OCI-LY7 (cell line): ENCODE results near the gene FHDC1.

Experiments used
- CTCF ChIP-seq: fragments of 200-600 bp; sonication (generic); conservative IDR thresholded peaks from 2 replicates; pipeline ENCODE4 v1.5.1; 2014; ENCODE audit warnings: mild to moderate bottlenecking, antibody characterized with exemption, low read length, moderate library complexity, mixed read lengths
- EZH2phosphoT487 ChIP-seq: fragments of 200-600 bp; sonication (generic); IDR thresholded peaks from 2 replicates; pipeline ENCODE4 v1.6.1; 2018; ENCODE audit warnings: low read depth, borderline replicate concordance, mild to moderate bottlenecking, mixed run types, antibody characterized with exemption, low read length, moderate library complexity, mixed read lengths

- TF ChIP-seq CTCF, result no peak
- no peak for TF ChIP-seq EZH2phosphoT487
Measured at GRCh38 chr4:153022241-153022715, 86.2 kb downstream of the FHDC1 start.
